AG04450 (cell line): ENCODE data around the gene MAML3. TPM values are rescaled to one million over a fixed set of nuclear protein-coding genes. Genes with fewer than 3 reads are reported as not detected.

Source experiments
- CTCF ChIA-PET: fragments of 300-600, 350-600 bp; formaldehyde crosslinking; extraction: SDS; loops from one replicate; lab custom pipeline; 2022; ENCODE audit warnings: antibody characterized with exemption, inconsistent platforms; lab: Charles Lee
- POLR2A ChIA-PET: fragments of 350-600 bp; formaldehyde crosslinking; extraction: SDS; loops from one replicate; lab custom pipeline; 2021; ENCODE audit warnings: antibody characterized with exemption, inconsistent platforms; lab: Yijun Ruan, JAX
- DNase-seq: peaks from one replicate; pipeline ENCODE4 v3.0.0-alpha.2; 2011; ENCODE audit warnings: low read depth, low spot score
- H3K27ac ChIP-seq: one replicate; pipeline ENCODE4 v1.5.1; 2012; ENCODE audit warnings: low read depth, low read length, control low read depth
- H3K27me3 ChIP-seq: one replicate; pipeline ENCODE4 v1.6.0; 2012; ENCODE audit warnings: low read length; ENCODE audit not compliant: control insufficient read depth, insufficient read depth
- H3K4me3 ChIP-seq: 2 replicates; pipeline ENCODE4 v1.5.1; 2011; ENCODE audit warnings: mild to moderate bottlenecking, low read depth, low read length, control low read depth
- H3K9me3 ChIP-seq: 2 replicates; pipeline ENCODE4 v1.5.1; 2012; ENCODE audit warnings: low read length; ENCODE audit not compliant: control insufficient read depth, insufficient read depth
- CTCF ChIP-seq: IDR thresholded peaks from 2 replicates; pipeline ENCODE4 v1.5.1; 2011; ENCODE audit warnings: low read depth, low read length, control low read depth, inconsistent platforms
- polyA plus RNA-seq: library from polyadenylated mRNA; depleted of rRNA; stranded (reverse); fragments of >200 nt; gene quantifications from 2 replicates; pipeline ENCODE4 v1.2.3, GENCODE V29; 2011

Gene MAML3
- polyA plus RNA-seq, 1 experiment = 4.1 TPM

- Histone ChIP-seq H3K4me3 (no peak overlapping the region), H3K9me3 (no peaks in the 10 kb centered on the region), H3K27me3 (no peaks in the 10 kb centered on the region), H3K27ac (no peak overlapping the region)
- CTCF ChIA-PET = interaction anchor here (0.6 kb wide), 1 partner anchor 208 kb away, joined by 3 read pairs; no protein-coding TSS in a partner anchor
- TF ChIP-seq CTCF = no peak
- POLR2A ChIA-PET = no interaction called here
- DNase-seq = no peak
Measured at GRCh38 chr4:140117947-140118346, 36.0 kb downstream of the MAML3 start.

GRCh38 chr4:140116442-140117104 is 37.4 kb downstream of the MAML3 start:
- DNase-seq = no peak
- Histone ChIP-seq H3K27ac (no peak overlapping the region), H3K27me3 (no peaks in the 10 kb centered on the region), H3K4me3 (no peak overlapping the region), H3K9me3 (no peaks in the 10 kb centered on the region)
- ChIA-PET POLR2A (no interaction called here), CTCF (interaction anchor here (0.6 kb wide), 1 partner anchor 252 kb away, joined by 9 read pairs; no protein-coding TSS in a partner anchor)
- TF ChIP-seq CTCF = no peak

GRCh38 chr4:140115140-140115539 is 38.8 kb downstream of the MAML3 start:
- DNase-seq = no peak
- CTCF ChIA-PET = no interaction called here
- no peak overlapping the region for H3K27ac ChIP-seq
- no peak for TF ChIP-seq CTCF
- no peaks in the 10 kb centered on the region for H3K27me3 ChIP-seq
- H3K9me3 ChIP-seq = no peaks in the 10 kb centered on the region
- POLR2A ChIA-PET = no interaction called here
- no peak overlapping the region for H3K4me3 ChIP-seq

- Histone ChIP-seq H3K27me3 (no peaks in the 10 kb centered on the region), H3K27ac (no peak overlapping the region), H3K4me3 (no peak overlapping the region), H3K9me3 (no peaks in the 10 kb centered on the region)
- POLR2A ChIA-PET = no interaction called here
- no peak for DNase-seq
- CTCF ChIA-PET = no interaction called here
- TF ChIP-seq CTCF = no peak
Measured at GRCh38 chr4:140113653-140114052, 40.3 kb downstream of the MAML3 start.

- no peak for TF ChIP-seq CTCF
- ChIA-PET CTCF (interaction anchor here (0.7 kb wide), 1 partner anchor 64 kb away, joined by 3 read pairs; no protein-coding TSS in a partner anchor), POLR2A (no interaction called here)
- H3K27me3 ChIP-seq = no peaks in the 10 kb centered on the region
- no peaks in the 10 kb centered on the region for H3K9me3 ChIP-seq
- H3K4me3 ChIP-seq = no peak overlapping the region
- no peak overlapping the region for H3K27ac ChIP-seq
- DNase-seq = no peak
Measured at GRCh38 chr4:140112576-140112975, 41.4 kb downstream of the MAML3 start.
